Measurements from ENCODE around the gene CYB561A3. TPM values are rescaled to one million over a fixed set of nuclear protein-coding genes. Genes with fewer than 3 reads are reported as not detected.

Gene CYB561A3
- total and polyA plus RNA-seq, 10 donors = 62.1 to 138 (median 91.4) TPM

DNA sequence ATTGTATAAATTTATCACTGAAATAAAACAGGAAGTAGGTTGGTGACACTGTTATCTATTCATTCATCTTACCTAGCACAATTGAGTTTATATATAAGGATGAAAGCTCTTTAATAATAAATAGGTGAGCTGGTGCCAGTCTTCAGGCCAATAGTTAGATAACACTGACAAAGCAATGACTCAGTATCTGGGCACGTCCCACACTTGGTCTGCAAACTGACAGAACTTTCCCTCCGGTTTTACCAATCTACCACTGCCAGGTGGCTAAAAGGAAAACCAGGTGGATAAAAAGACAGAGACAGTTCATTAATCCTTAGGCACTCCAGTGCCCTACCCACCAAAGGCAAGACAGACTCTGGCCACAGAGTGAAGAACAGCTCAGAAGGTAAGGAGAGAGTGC, 46.4 kb downstream of the CYB561A3 start:
- WGBS, 5 donors = 92 to 97% (median 94%) methylated on average over 2 of the region's 2 CpGs
- H3K36me3 ChIP-seq = peaks cover 8 to 100% (median 97%) of the 10 kb centered on the region in 6 donors
- no peaks in the 10 kb centered on the region for H3K4me1 ChIP-seq
- no peak for DNase-seq
- intact Hi-C loops (cut with DNase I; ENCODE audit: low total_unique reads) = no loop called here
- no peak overlapping the region for H3K4me3 ChIP-seq
- H3K9me3 ChIP-seq = no peaks in the 10 kb centered on the region
- TF ChIP-seq, protein P1, sequence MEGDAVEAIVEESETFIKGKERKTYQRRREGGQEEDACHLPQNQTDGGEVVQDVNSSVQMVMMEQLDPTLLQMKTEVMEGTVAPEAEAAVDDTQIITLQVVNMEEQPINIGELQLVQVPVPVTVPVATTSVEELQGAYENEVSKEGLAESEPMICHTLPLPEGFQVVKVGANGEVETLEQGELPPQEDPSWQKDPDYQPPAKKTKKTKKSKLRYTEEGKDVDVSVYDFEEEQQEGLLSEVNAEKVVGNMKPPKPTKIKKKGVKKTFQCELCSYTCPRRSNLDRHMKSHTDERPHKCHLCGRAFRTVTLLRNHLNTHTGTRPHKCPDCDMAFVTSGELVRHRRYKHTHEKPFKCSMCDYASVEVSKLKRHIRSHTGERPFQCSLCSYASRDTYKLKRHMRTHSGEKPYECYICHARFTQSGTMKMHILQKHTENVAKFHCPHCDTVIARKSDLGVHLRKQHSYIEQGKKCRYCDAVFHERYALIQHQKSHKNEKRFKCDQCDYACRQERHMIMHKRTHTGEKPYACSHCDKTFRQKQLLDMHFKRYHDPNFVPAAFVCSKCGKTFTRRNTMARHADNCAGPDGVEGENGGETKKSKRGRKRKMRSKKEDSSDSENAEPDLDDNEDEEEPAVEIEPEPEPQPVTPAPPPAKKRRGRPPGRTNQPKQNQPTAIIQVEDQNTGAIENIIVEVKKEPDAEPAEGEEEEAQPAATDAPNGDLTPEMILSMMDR (IDR thresholded peaks at IDR 0.05 in 8 of 11, conservative IDR thresholded peaks at IDR 0.05 in 3 of 11) = no peak
- TF ChIP-seq POLR2AphosphoS5 (IDR thresholded peaks at IDR 0.05) = no peak
- H3K27ac ChIP-seq = no peak overlapping the region
- H3K27me3 ChIP-seq (replicated peaks in 1 of 7) = no peaks in the 10 kb centered on the region

DNA sequence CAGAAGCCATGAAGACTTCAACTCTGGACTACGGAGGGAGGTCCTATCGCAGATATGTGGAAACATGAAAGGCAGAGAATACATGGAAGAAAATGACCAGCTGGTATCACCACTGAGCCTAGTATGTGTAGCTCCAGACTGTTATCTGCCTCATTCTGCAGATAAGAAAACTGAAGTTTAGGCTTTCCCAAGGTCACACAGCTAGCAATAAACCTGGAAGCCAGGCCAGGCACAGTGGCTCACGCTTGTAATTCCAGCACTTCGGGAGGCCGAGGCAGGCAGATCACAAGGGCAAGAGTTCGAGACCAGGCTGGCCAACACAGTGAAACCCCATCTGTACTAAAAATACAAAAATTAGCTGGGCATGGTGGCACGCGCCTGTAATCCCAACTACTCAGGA, 50.9 kb downstream of the CYB561A3 start:
- Histone ChIP-seq H3K36me3 (peaks cover 8 to 100% (median 99%) of the 10 kb centered on the region in 6 donors), H3K9me3 (no peaks in the 10 kb centered on the region)

DNA sequence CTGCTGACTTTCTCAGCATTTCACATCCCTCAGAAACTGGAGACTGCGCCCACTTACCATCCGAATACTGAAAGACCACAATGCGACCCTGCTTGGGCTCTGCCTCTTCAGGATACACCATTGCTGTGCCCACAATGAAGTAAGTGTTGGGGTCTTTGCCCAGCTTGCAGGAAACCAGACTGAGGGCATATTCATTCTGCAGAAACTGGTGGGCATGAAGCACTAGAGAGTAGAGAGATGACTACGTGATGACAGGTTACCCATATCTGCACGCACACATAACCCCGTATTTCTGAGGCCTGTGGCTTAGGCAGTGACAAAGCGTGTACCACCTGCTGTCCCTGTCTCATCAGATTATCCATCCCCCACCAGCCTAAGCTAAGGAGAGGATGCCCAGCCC, 51.9 kb downstream of the CYB561A3 start:
- H3K27me3 ChIP-seq (replicated peaks in 1 of 7) = no peaks in the 10 kb centered on the region
- H3K4me3 ChIP-seq = no peak overlapping the region
- no peak overlapping the region for H3K27ac ChIP-seq
- WGBS, 5 donors = 83 to 94% (median 89%) methylated on average over 6 to 7 of the region's 7 CpGs
- TF ChIP-seq, protein P1 (IDR thresholded peaks at IDR 0.05 in 8 of 11, conservative IDR thresholded peaks at IDR 0.05 in 3 of 11) = no peak
- TF ChIP-seq POLR2AphosphoS5 (IDR thresholded peaks at IDR 0.05) (no peak), POLR2A (IDR thresholded peaks at IDR 0.05) (no peak)
- H3K4me1 ChIP-seq = no peaks in the 10 kb centered on the region
- H3K9me3 ChIP-seq = no peaks in the 10 kb centered on the region
- intact Hi-C loops (cut with DNase I; ENCODE audit: low total_unique reads) = no loop called here
- DNase-seq = no peak
- peaks cover 8 to 100% (median 99%) of the 10 kb centered on the region in 6 donors for H3K36me3 ChIP-seq

More for the DNA sequence above, 50.9 kb downstream of the CYB561A3 start:
- Histone ChIP-seq H3K4me1 (no peaks in the 10 kb centered on the region), H3K27me3 (replicated peaks in 1 of 7) (no peaks in the 10 kb centered on the region), H3K4me3 (no peak overlapping the region), H3K27ac (no peak overlapping the region)
- DNase-seq = no peak
- intact Hi-C loops (cut with DNase I; ENCODE audit: low total_unique reads) = no loop called here
- WGBS, 5 donors = 93 to 97% (median 95%) methylated on average over 8 of the region's 8 CpGs
- TF ChIP-seq, protein P1 (IDR thresholded peaks at IDR 0.05 in 8 of 11, conservative IDR thresholded peaks at IDR 0.05 in 3 of 11) = no peak
- no peak for TF ChIP-seq POLR2A (IDR thresholded peaks at IDR 0.05)
- no peak for TF ChIP-seq POLR2AphosphoS5 (IDR thresholded peaks at IDR 0.05)

DNA sequence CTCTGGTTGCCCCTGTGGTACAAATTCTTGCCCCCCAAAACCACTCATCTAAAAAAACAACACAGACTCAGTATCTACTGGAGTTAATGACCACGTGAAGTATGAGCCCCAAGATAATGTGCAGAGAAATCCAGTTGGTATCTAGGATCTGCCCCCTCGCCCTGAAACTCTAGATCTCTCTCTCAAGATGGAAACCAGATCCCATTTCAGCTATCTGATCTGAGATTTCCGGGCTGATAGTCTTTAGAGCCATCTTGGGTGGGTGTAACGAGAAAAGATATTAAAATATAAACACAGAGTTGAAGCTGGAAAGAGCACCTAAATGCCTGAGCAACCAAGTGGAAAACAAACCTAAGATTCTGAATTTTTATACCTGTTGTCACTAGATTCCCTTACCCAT, 52.5 kb downstream of the CYB561A3 start:
- 91 to 97% (median 94%) methylated on average over 4 of the region's 4 CpGs for WGBS, 5 donors
- H3K9me3 ChIP-seq = no peaks in the 10 kb centered on the region
- H3K27me3 ChIP-seq (replicated peaks in 1 of 7) = no peaks in the 10 kb centered on the region
- H3K36me3 ChIP-seq = peaks cover 8 to 100% (median 99%) of the 10 kb centered on the region in 6 donors
- intact Hi-C loops (cut with DNase I; ENCODE audit: low total_unique reads) = no loop called here
- TF ChIP-seq, protein P1 (IDR thresholded peaks at IDR 0.05 in 8 of 11, conservative IDR thresholded peaks at IDR 0.05 in 3 of 11) = no peak
- TF ChIP-seq POLR2A (IDR thresholded peaks at IDR 0.05) (no peak), POLR2AphosphoS5 (IDR thresholded peaks at IDR 0.05) (no peak)
- H3K27ac ChIP-seq = no peak overlapping the region
- H3K4me1 ChIP-seq = no peaks in the 10 kb centered on the region
- H3K4me3 ChIP-seq = no peak overlapping the region
- DNase-seq = no peak

All from spleen (tissue), 11 donors.